ENCODE data around the gene CTNND2.

CTNND2 gene

GRCh38 chr5:10949856-10950630 is 954.2 kb downstream of the CTNND2 start:
- no peak overlapping the region for H3K27ac ChIP-seq
- TF ChIP-seq ZFX (IDR thresholded peaks at IDR 0.05) (no peak), CTCF (conservative IDR thresholded peaks at IDR 0.05) (no peak)

- TF ChIP-seq CTCF (conservative IDR thresholded peaks at IDR 0.05) (no peak), ZFX (IDR thresholded peaks at IDR 0.05) (no peak)
- no peak overlapping the region for H3K27ac ChIP-seq
These were observed 958.2 kb downstream of the CTNND2 start for GRCh38 chr5:10946050-10946449.

- TF ChIP-seq ZFX (IDR thresholded peaks at IDR 0.05): no peak
- TF ChIP-seq CTCF (conservative IDR thresholded peaks at IDR 0.05): no peak
- no peak overlapping the region for H3K27ac ChIP-seq
These were observed 962.3 kb downstream of the CTNND2 start for GRCh38 chr5:10941900-10942299.

- TF ChIP-seq CTCF (conservative IDR thresholded peaks at IDR 0.05): no peak
- TF ChIP-seq ZFX (IDR thresholded peaks at IDR 0.05): no peak
- H3K27ac ChIP-seq: no peak overlapping the region
These were observed 968.0 kb downstream of the CTNND2 start for GRCh38 chr5:10936081-10936855.

GRCh38 chr5:10935536-10935935 is 968.7 kb downstream of the CTNND2 start:
- H3K27ac ChIP-seq: no peak overlapping the region
- TF ChIP-seq CTCF (conservative IDR thresholded peaks at IDR 0.05): no peak
- TF ChIP-seq ZFX (IDR thresholded peaks at IDR 0.05): no peak

GRCh38 chr5:10934783-10935355 is 969.4 kb downstream of the CTNND2 start:
- TF ChIP-seq CTCF (conservative IDR thresholded peaks at IDR 0.05): no peak
- TF ChIP-seq ZFX (IDR thresholded peaks at IDR 0.05): no peak
- no peak overlapping the region for H3K27ac ChIP-seq

- TF ChIP-seq ZFX (IDR thresholded peaks at IDR 0.05): no peak
- no peak for TF ChIP-seq CTCF (conservative IDR thresholded peaks at IDR 0.05)
- no peak overlapping the region for H3K27ac ChIP-seq
These were observed 971.1 kb downstream of the CTNND2 start for GRCh38 chr5:10933121-10933520.

Measured in C4-2B (cell line).